ENCODE results near the gene LYPD1.
"Not testable (repeated sequence)": the region's sequence is repeated elsewhere in the genome, so short reads cannot be mapped to it uniquely, and the experiment has no call there.

LYPD1 gene

GRCh38 chr2:132669908-132670495, at the start of gene LYPD1:
TSS of gene LYPD1 (minus strand) at chr2:132670205. CDS start at chr2:132669932, 273 bp downstream.
- no peak for DNase-seq

- DNase-seq, result no peak
Observed at GRCh38 chr2:132719480-132719879, 49.5 kb upstream of the LYPD1 start.

- DNase-seq, result no peak
Observed at GRCh38 chr2:132716954-132717353, 46.9 kb upstream of the LYPD1 start.

- no peak for DNase-seq
Observed at GRCh38 chr2:132715386-132716351, 45.7 kb upstream of the LYPD1 start.

- no peak for DNase-seq
Observed at GRCh38 chr2:132703396-132703795, 33.4 kb upstream of the LYPD1 start.

GRCh38 chr2:132701810-132702209, 31.8 kb upstream of the LYPD1 start:
- no peak for DNase-seq

GRCh38 chr2:132699802-132700201, 29.8 kb upstream of the LYPD1 start:
- DNase-seq, result not testable (repeated sequence)

- not testable (repeated sequence) for DNase-seq
Observed at GRCh38 chr2:132698347-132698746, 28.3 kb upstream of the LYPD1 start.

- no peak for DNase-seq
Observed at GRCh38 chr2:132697556-132698205, 27.7 kb upstream of the LYPD1 start.

GRCh38 chr2:132692816-132693215, 22.8 kb upstream of the LYPD1 start:
- no peak for DNase-seq

- no peak for DNase-seq
Observed at GRCh38 chr2:132691556-132691955, 21.6 kb upstream of the LYPD1 start.

- no peak for DNase-seq
Observed at GRCh38 chr2:132690664-132691303, 20.8 kb upstream of the LYPD1 start.

- no peak for DNase-seq
Observed at GRCh38 chr2:132681766-132682165, 11.8 kb upstream of the LYPD1 start.

- DNase-seq, result no peak
Observed at GRCh38 chr2:132680544-132680943, 10.5 kb upstream of the LYPD1 start.

- no peak for DNase-seq
Observed at GRCh38 chr2:132678483-132678882, 8.5 kb upstream of the LYPD1 start.

- no peak for DNase-seq
Observed at GRCh38 chr2:132677661-132678060, 7.7 kb upstream of the LYPD1 start.

GRCh38 chr2:132676999-132677398, 7.0 kb upstream of the LYPD1 start:
- DNase-seq, result no peak

GRCh38 chr2:132671151-132671835, 1.3 kb upstream of the LYPD1 start:
- DNase-seq, result no peak

- DNase-seq, result no peak
Observed at GRCh38 chr2:132670496-132671150, 618 bp upstream of the LYPD1 start.

GRCh38 chr2:132668987-132669907, 758 bp downstream of the LYPD1 start:
- DNase-seq, result no peak

All from stimulated activated naive CD4-positive, alpha-beta T cell (primary cell).